HepG2 (cell line): ENCODE results near the gene ZFR. TPM values are rescaled to one million over a fixed set of nuclear protein-coding genes. Genes with fewer than 3 reads are reported as not detected.
A peak's percentile ranks its signal among the peaks of the same experiment; 100 is the strongest.

Experiments used
- ATAC-seq: fragments of 200-7000 bp; cut with Tn5 transposase; 3 replicates; pipeline ENCODE4 v1.9.1; 2020; ENCODE audit warnings: mild to moderate bottlenecking, moderate library complexity
- BruUV-seq: library from RNA; stranded (reverse); fragments of 400-500 nt; replicated peaks from 2 replicates; lab custom pipeline; 2021; lab: Mats Ljungman, UMichigan
- CTCF ChIA-PET: fragments of 300-600 bp; formaldehyde crosslinking; extraction: SDS; loops from one replicate; lab custom pipeline; 2021; ENCODE audit warnings: low total read pairs, inconsistent platforms, low intra/inter-chr PET ratio; lab: Yijun Ruan, JAX
- POLR2A ChIA-PET: fragments of 350-600 bp; sonication (Branson Sonifier 250); formaldehyde crosslinking; loops from one replicate; lab custom pipeline; 2020; ENCODE audit warnings: antibody characterized with exemption, inconsistent platforms; lab: Yijun Ruan, JAX
- DNase-seq: peaks from one replicate; pipeline ENCODE4 v3.0.0-alpha.2; 2015; ENCODE audit warnings: low spot score
- FAIRE-seq: peaks from 3 replicates; lab custom pipeline; 2011; peaks lifted over from hg19 to GRCh38; lab: Jason Lieb, UNC
- H2AFZ ChIP-seq: one replicate; pipeline ENCODE4 v1.6.1; 2011; ENCODE audit warnings: low read length, inconsistent platforms
- H3K27ac ChIP-seq: fragments of 300-600 bp; 3 replicates; pipeline ENCODE4 v1.8.0; 2011; ENCODE audit warnings: mixed run types, mild to moderate bottlenecking, mixed read lengths, low read length, inconsistent platforms; ENCODE audit not compliant: insufficient read depth; ENCODE audit errors: extremely low read length
- H3K27me3 ChIP-seq, 2 experiments: fragments of 200-600 bp in 1 of 2; 2 replicates in 1 of 2; 3 replicates in 1 of 2; pipeline versions ENCODE4 v1.6.0 to v1.8.0; 2011; ENCODE audit warnings: low read length in 2 of 2, mild to moderate bottlenecking in 2 of 2, moderate library complexity in 2 of 2, inconsistent platforms in 1 of 2; ENCODE audit not compliant: insufficient read depth in 2 of 2, control insufficient read depth in 1 of 2
- H3K36me3 ChIP-seq, 2 experiments: fragments of 200-600 bp in 1 of 2; replicated peaks in 1 of 2; 2 replicates in 1 of 2; 3 replicates in 1 of 2; pipeline versions ENCODE4 v1.5.1 to v1.8.0; 2011; ENCODE audit warnings: low read length in 2 of 2, inconsistent platforms in 1 of 2; ENCODE audit not compliant: insufficient read depth in 2 of 2, control insufficient read depth in 1 of 2
- H3K4me1 ChIP-seq: 2 replicates; pipeline ENCODE4 v1.5.1; 2012; ENCODE audit warnings: low read length, inconsistent platforms; ENCODE audit not compliant: insufficient read depth
- H3K4me2 ChIP-seq: 2 replicates; pipeline ENCODE4 v1.6.0; 2011; ENCODE audit warnings: low read depth, low read length, inconsistent platforms
- H3K4me3 ChIP-seq, 3 experiments: fragments of 200-600 bp in 1 of 3; sonication (generic), shearing (Covaris generic) in 1 of 3; replicated peaks in 1 of 3; 2 replicates each; pipeline ENCODE4 v1.5.1; 2011 to 2016; ENCODE audit warnings: low read length in 3 of 3, inconsistent platforms in 2 of 3, low read depth in 2 of 3, mild to moderate bottlenecking in 2 of 3, control low read depth in 1 of 3, mixed read lengths in 1 of 3; ENCODE audit not compliant: insufficient read depth in 1 of 3
- H3K79me2 ChIP-seq: one replicate; pipeline ENCODE4 v1.6.1; 2011; ENCODE audit warnings: low read length, inconsistent platforms; ENCODE audit not compliant: insufficient read depth
- H3K9ac ChIP-seq: 2 replicates; pipeline ENCODE4 v1.6.0; 2011; ENCODE audit warnings: mild to moderate bottlenecking, low read depth, low read length, inconsistent platforms; ENCODE audit not compliant: insufficient read depth
- H3K9me3 ChIP-seq: 2 replicates; pipeline ENCODE4 v1.5.1; 2012; ENCODE audit warnings: mild to moderate bottlenecking, low read length
- H4K20me1 ChIP-seq: 2 replicates; pipeline ENCODE4 v1.6.0; 2011; ENCODE audit warnings: inconsistent platforms, mild to moderate bottlenecking, low read length, moderate library complexity; ENCODE audit not compliant: insufficient read depth
- AKAP8 ChIP-seq: sonication (generic); formaldehyde crosslinking; IDR thresholded peaks from 2 replicates; pipeline ENCODE4 v1.5.1; 2020; ENCODE audit warnings: mild to moderate bottlenecking, missing genetic modification reagents
- EED ChIP-seq: sonication (generic); formaldehyde crosslinking; IDR thresholded peaks from 2 replicates; pipeline ENCODE4 v1.5.0; 2020; ENCODE audit warnings: mild to moderate bottlenecking, missing genetic modification reagents
- HDAC1 ChIP-seq: sonication (generic); formaldehyde crosslinking; IDR thresholded peaks from 2 replicates; pipeline ENCODE4 v1.5.1; 2020; ENCODE audit warnings: mild to moderate bottlenecking, missing genetic modification reagents
- KMT2A ChIP-seq: sonication (generic); formaldehyde crosslinking; IDR thresholded peaks from 2 replicates; pipeline ENCODE4 v1.4.0; 2020; ENCODE audit warnings: missing genetic modification reagents
- MAFK ChIP-seq, 2 experiments: IDR thresholded peaks in 1 of 2; conservative IDR thresholded peaks in 1 of 2; 2 replicates each; pipeline ENCODE4 v1.6.1; 2011; ENCODE audit warnings: improper control_type of control experiment in 2 of 2, low read length in 2 of 2
- NCOA1 ChIP-seq: sonication (generic); formaldehyde crosslinking; IDR thresholded peaks from 2 replicates; pipeline ENCODE4 v1.9.0; 2021; ENCODE audit warnings: missing genetic modification reagents
- PHF21A ChIP-seq: sonication (generic); formaldehyde crosslinking; IDR thresholded peaks from 2 replicates; pipeline ENCODE4 v1.5.0; 2020; ENCODE audit warnings: mild to moderate bottlenecking, missing genetic modification reagents
- SRSF1 ChIP-seq: fragments of 200-400 bp; formaldehyde crosslinking; optimal IDR thresholded peaks from 2 replicates; pipeline ENCODE3; 2017; ENCODE audit warnings: mild to moderate bottlenecking, low read depth, low read length, moderate library complexity
- TARDBP ChIP-seq: sonication (generic); formaldehyde crosslinking; IDR thresholded peaks from 2 replicates; pipeline ENCODE4 v1.8.0; 2022; ENCODE audit warnings: mild to moderate bottlenecking, missing genetic modification reagents
- ZFP37 ChIP-seq: sonication (generic); formaldehyde crosslinking; IDR thresholded peaks from 2 replicates; pipeline ENCODE4 v1.4.0; 2020; ENCODE audit warnings: missing genetic modification reagents, borderline replicate concordance
- ZNF225 ChIP-seq: sonication (generic); formaldehyde crosslinking; IDR thresholded peaks from 2 replicates; pipeline ENCODE4 v1.4.0; 2020; ENCODE audit warnings: mild to moderate bottlenecking, missing genetic modification reagents
- ZNF468 ChIP-seq: sonication (generic); formaldehyde crosslinking; IDR thresholded peaks from 2 replicates; pipeline ENCODE4 v1.8.0; 2022; ENCODE audit warnings: mild to moderate bottlenecking, moderate library complexity, missing genetic modification reagents
- ZNF607 ChIP-seq: sonication (generic); formaldehyde crosslinking; IDR thresholded peaks from 2 replicates; pipeline ENCODE4 v1.5.1; 2020; ENCODE audit warnings: missing genetic modification reagents, mild to moderate bottlenecking, borderline replicate concordance
- ZNF768 ChIP-seq: sonication (generic); formaldehyde crosslinking; IDR thresholded peaks from 2 replicates; pipeline ENCODE4 v1.4.0; 2020; ENCODE audit warnings: missing genetic modification reagents
- ZSCAN29 ChIP-seq: sonication (generic); formaldehyde crosslinking; conservative IDR thresholded peaks from 2 replicates; pipeline ENCODE4 v1.4.0; 2020; ENCODE audit warnings: mild to moderate bottlenecking, missing genetic modification reagents
- WGBS: methylation state at CpG from one replicate; pipeline ENCODE4 v1.1.6; 2017; ENCODE audit warnings: low lambda C conversion rate; 5-methylcytosine and 5-hydroxymethylcytosine counted together
- in situ Hi-C: cut with HindIII; loops from 2 replicates; pipeline ENCODE4 v1.10.0; 2017; ENCODE audit warnings: low pct_unique_long_range_greater_than_20kb; ENCODE audit not compliant: extremely low pct_ligation_motif_present
- intact Hi-C: fragments of 100-400 bp; cut with micrococcal nuclease; formaldehyde crosslinking; loops from one replicate; pipeline ENCODE4 v1.10.0; 2022; ENCODE audit not compliant: unreplicated experiment
- polyA plus RNA-seq, 8 experiments: library from polyadenylated mRNA; depleted of rRNA in 3 of 8; stranded (reverse) in 7 of 8; unstranded in 1 of 8; fragments of >200 nt; fragmentation: Illumina TruSeq in 4 of 8; extraction: Trizol in 4 of 8; gene quantifications; 2 replicates each; pipeline versions ENCODE4 v1.2.1 to v1.2.3, GENCODE V29; 2011 to 2016; ENCODE audit warnings: low read depth in 4 of 8, missing spikeins in 1 of 8, mixed read lengths in 1 of 8; ENCODE audit not compliant: insufficient read depth in 1 of 8
- total RNA-seq, 5 experiments: library from RNA; depleted of rRNA; stranded (reverse); fragments of >200 nt; fragmentation: Illumina TruSeq; extraction: Trizol; gene quantifications; 2 replicates each; pipeline ENCODE4 v1.2.3, GENCODE V29; 2016; ENCODE audit warnings: low read depth in 1 of 5

Gene ZFR
- total and polyA plus RNA-seq, 2 of the 13 experiments (the other 11 are each of a cell fraction or from before 2014, with no cell fraction given): 89.0 to 92.8 TPM

DNA sequence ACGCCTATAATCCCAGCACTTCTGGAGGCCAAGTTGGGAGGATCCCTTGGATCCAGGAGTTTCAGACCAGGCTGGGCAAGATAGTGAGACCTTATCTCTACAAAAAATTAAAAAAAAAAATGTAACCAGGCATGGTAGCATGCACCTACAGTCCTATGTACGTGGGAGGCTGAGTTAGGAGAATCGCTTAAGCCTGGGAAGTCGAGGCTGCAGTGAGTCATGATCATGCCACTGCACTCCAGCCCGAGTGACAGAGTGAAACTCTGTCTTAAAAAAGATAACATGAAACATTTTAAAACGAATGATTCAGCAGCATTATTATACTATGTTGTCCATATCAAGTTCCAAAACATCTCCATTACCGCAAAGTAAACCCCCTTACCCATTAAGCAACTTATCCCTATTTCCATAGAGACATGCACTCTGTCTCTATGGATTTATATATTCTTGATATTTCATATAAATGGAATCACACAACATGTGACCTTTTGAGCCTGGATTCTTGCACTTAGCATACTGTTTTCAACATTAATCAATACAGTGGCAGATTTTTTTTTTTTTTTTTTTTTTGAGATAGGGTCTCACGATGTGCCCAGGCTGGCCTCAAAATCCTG lies 74.9 kb downstream of the ZFR start:
- TF ChIP-seq NCOA1 (CRISPR knock-in tag): no peak
- no peak for TF ChIP-seq ZNF768 (CRISPR knock-in tag)
- no peak for TF ChIP-seq ZNF607 (CRISPR knock-in tag)
- TF ChIP-seq TARDBP: no peak
- no peak for TF ChIP-seq AKAP8 (CRISPR knock-in tag)
- no peak for TF ChIP-seq ZSCAN29 (CRISPR knock-in tag)
- no peak for TF ChIP-seq SRSF1
- TF ChIP-seq HDAC1 (CRISPR knock-in tag): no peak
- no peak for TF ChIP-seq PHF21A (CRISPR knock-in tag)
- no peak for TF ChIP-seq KMT2A (CRISPR knock-in tag)
- TF ChIP-seq ZNF468 (CRISPR knock-in tag): no peak
- TF ChIP-seq ZFP37: no peak
- TF ChIP-seq MAFK (conservative IDR thresholded peaks at IDR 0.05 in 1 of 2, IDR thresholded peaks at IDR 0.05 in 1 of 2; ENCODE audit: low read length in 2 of 2): no peak
- no peak for TF ChIP-seq ZNF225
- no peak for TF ChIP-seq EED (CRISPR knock-in tag)
- no peak for DNase-seq
- 93% methylated on average over 8 of the region's 8 CpGs for WGBS
- no peak overlapping the region for H3K9ac ChIP-seq
- intact Hi-C loops: no loop called here
- in situ Hi-C loops: no loop called here
- peak overlapping the region; percentile 45 for H3K27ac ChIP-seq
- no peaks in the 10 kb centered on the region for H3K9me3 ChIP-seq
- H3K36me3 ChIP-seq: peaks cover 10 to 51% of the 10 kb centered on the region in 2 experiments
- H3K4me3 ChIP-seq: no peak overlapping the region
- no peak for FAIRE-seq
- H4K20me1 ChIP-seq: no peaks in the 10 kb centered on the region
- CTCF ChIA-PET: no interaction called here
- POLR2A ChIA-PET: no interaction called here
- no peaks in the 10 kb centered on the region for H3K79me2 ChIP-seq
- no TSS peak for BruUV-seq
- H3K4me2 ChIP-seq: peak overlapping the region; percentile 25; the same call in 1 of the 2 replicates
- no peak overlapping the region for H2AFZ ChIP-seq
- H3K4me1 ChIP-seq: peaks cover 40% of the 10 kb centered on the region
- ATAC-seq: no peak
- no peaks in the 10 kb centered on the region for H3K27me3 ChIP-seq
